GM21737 (cell line): ENCODE measurements around the gene WDR20.
"Not testable (repeated sequence)": the region's sequence is repeated elsewhere in the genome, so short reads cannot be mapped to it uniquely, and the experiment has no call there.

Experiments
- ATAC-seq: cut with Tn5 transposase; IDR thresholded peaks from one replicate; pipeline ENCODE4 v1.9.1; 2021; ENCODE audit warnings: mild to moderate bottlenecking, moderate library complexity; ENCODE audit not compliant: unreplicated experiment

Gene WDR20

GRCh38 chr14:102126807-102127455 lies 12.8 kb upstream of the WDR20 start:
- no peak for ATAC-seq

GRCh38 chr14:102131741-102132140 lies 8.0 kb upstream of the WDR20 start:
- ATAC-seq, result no peak

GRCh38 chr14:102134021-102134420 lies 5.7 kb upstream of the WDR20 start:
- ATAC-seq, result not testable (repeated sequence)

- ATAC-seq, result not testable (repeated sequence)
Observed at GRCh38 chr14:102134719-102135118, 5.0 kb upstream of the WDR20 start.

- ATAC-seq, result not testable (repeated sequence)
Observed at GRCh38 chr14:102135456-102135855, 4.2 kb upstream of the WDR20 start.

- ATAC-seq, result no peak
Observed at GRCh38 chr14:102138535-102138934, 1.2 kb upstream of the WDR20 start.

GRCh38 chr14:102138961-102139285 lies 774 bp upstream of the WDR20 start:
- ATAC-seq, result no peak

GRCh38 chr14:102140027-102140749 lies 491 bp downstream of the WDR20 start:
- ATAC-seq, result peak; percentile 15

- ATAC-seq, result no peak
Observed at GRCh38 chr14:102140750-102141145, 1.1 kb downstream of the WDR20 start.

- ATAC-seq, result no peak
Observed at GRCh38 chr14:102141797-102142196, 2.1 kb downstream of the WDR20 start.

- ATAC-seq, result no peak
Observed at GRCh38 chr14:102144914-102145313, 5.2 kb downstream of the WDR20 start.

GRCh38 chr14:102145395-102145794 lies 5.7 kb downstream of the WDR20 start:
- ATAC-seq, result no peak

- ATAC-seq, result no peak
Observed at GRCh38 chr14:102146423-102146822, 6.7 kb downstream of the WDR20 start.

- no peak for ATAC-seq
Observed at GRCh38 chr14:102150083-102150482, 10.4 kb downstream of the WDR20 start.

GRCh38 chr14:102150744-102151143 lies 11.0 kb downstream of the WDR20 start:
- no peak for ATAC-seq

- ATAC-seq, result not testable (repeated sequence)
Observed at GRCh38 chr14:102151411-102151810, 11.7 kb downstream of the WDR20 start.

GRCh38 chr14:102154121-102154520 lies 14.4 kb downstream of the WDR20 start:
- ATAC-seq, result no peak

- ATAC-seq, result no peak
Observed at GRCh38 chr14:102154821-102155549, 15.3 kb downstream of the WDR20 start.

GRCh38 chr14:102157346-102157745 lies 17.6 kb downstream of the WDR20 start:
- no peak for ATAC-seq

GRCh38 chr14:102158797-102159196 lies 19.1 kb downstream of the WDR20 start:
- no peak for ATAC-seq

GRCh38 chr14:102159841-102160240 lies 20.1 kb downstream of the WDR20 start:
- ATAC-seq, result no peak

GRCh38 chr14:102162487-102162886 lies 22.8 kb downstream of the WDR20 start:
- no peak for ATAC-seq
